Lower lobe of right lung (tissue), 2 donors: ENCODE measurements around the gene GLCE. TPM values are rescaled to one million over a fixed set of nuclear protein-coding genes. Genes with fewer than 3 reads are reported as not detected.
"Not testable (repeated sequence)": the region's sequence is repeated elsewhere in the genome, so short reads cannot be mapped to it uniquely, and the experiment has no call there.

Source experiments
- ATAC-seq, 2 donors: fragments of 200-7000 bp; cut with Tn5 transposase; one replicate each; pipeline ENCODE4 v1.9.1; 2020 to 2022; ENCODE audit warnings: mild to moderate bottlenecking in 2 of 2, moderate library complexity in 2 of 2
- DNase-seq: peaks from one replicate; pipeline ENCODE4 v3.0.0-alpha.2; 2020
- H3K27ac ChIP-seq: fragments of 200-600 bp; one replicate; pipeline ENCODE4 v1.8.0; 2022
- H3K27me3 ChIP-seq: fragments of 200-600 bp; one replicate; pipeline ENCODE4 v1.8.0; 2022; ENCODE audit warnings: low read depth
- H3K36me3 ChIP-seq: fragments of 200-600 bp; one replicate; pipeline ENCODE4 v1.8.0; 2022; ENCODE audit warnings: mild to moderate bottlenecking
- H3K4me1 ChIP-seq: fragments of 200-600 bp; one replicate; pipeline ENCODE4 v1.8.0; 2022
- H3K4me3 ChIP-seq: fragments of 200-600 bp; one replicate; pipeline ENCODE4 v1.8.0; 2022; ENCODE audit warnings: mild to moderate bottlenecking
- H3K9me3 ChIP-seq: fragments of 200-600 bp; one replicate; pipeline ENCODE4 v1.8.0; 2022
- CTCF ChIP-seq: fragments of 200-600 bp; IDR thresholded peaks from one replicate; pipeline ENCODE4 v1.8.0; 2022; ENCODE audit warnings: antibody characterized with exemption, mild to moderate bottlenecking
- intact Hi-C: fragments of 100-400 bp; cut with DNase I; formaldehyde crosslinking; loops from one replicate; pipeline ENCODE4 v1.11.0; 2022
- total RNA-seq: library from RNA; stranded (reverse); fragmentation: NEBNext Ultra II Directional; extraction: Animal tissue kit (Norgen Biotek cat#: 25700); gene quantifications from one replicate; pipeline ENCODE4 v1.2.1, GENCODE V29; 2021
- donor health status: DM: no; HTN: yes; CAD: no; lungs with severe emphysema.

GLCE gene
- total RNA-seq, 1 donor from 2014 or later = 19.0 TPM

- no peaks in the 10 kb centered on the region for H3K36me3 ChIP-seq
- no peak overlapping the region for H3K27ac ChIP-seq
- DNase-seq = no peak
- ATAC-seq = no peak
- H3K4me3 ChIP-seq = peak overlapping the region; percentile 68
- peaks cover 19% of the 10 kb centered on the region for H3K4me1 ChIP-seq
- H3K9me3 ChIP-seq = no peaks in the 10 kb centered on the region
- H3K27me3 ChIP-seq = no peaks in the 10 kb centered on the region
- intact Hi-C loops = no loop called here
- TF ChIP-seq CTCF = no peak
Measured at GRCh38 chr15:69299943-69300588, 139.6 kb downstream of the GLCE start.

DNA sequence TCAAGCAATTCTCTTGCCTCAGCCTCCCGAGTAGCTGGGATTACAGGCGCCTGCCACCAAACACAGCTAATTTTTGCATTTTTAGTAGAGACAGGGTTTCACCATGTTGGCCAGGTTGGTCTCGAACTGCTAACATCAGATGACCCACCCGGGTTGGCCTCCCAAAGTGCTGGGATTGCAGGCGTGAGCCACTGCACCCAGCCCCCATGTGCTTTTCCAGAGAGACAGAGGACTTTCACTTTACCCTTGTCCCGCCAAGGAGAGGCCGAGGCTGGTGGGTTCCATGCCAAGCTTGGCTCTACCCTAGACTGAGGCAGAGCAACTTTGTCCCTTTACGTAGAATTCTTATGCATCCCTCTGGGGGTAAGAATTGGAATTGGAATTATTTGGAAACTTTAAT, 140.7 kb downstream of the GLCE start:
- H3K27me3 ChIP-seq, H3K36me3 ChIP-seq, ATAC-seq, intact Hi-C loops, H3K27ac ChIP-seq, DNase-seq, H3K4me3 ChIP-seq, H3K9me3 ChIP-seq: not testable (repeated sequence)
- peaks cover 29% of the 10 kb centered on the region for H3K4me1 ChIP-seq

- intact Hi-C loops, H3K36me3 ChIP-seq, H3K4me3 ChIP-seq, H3K27me3 ChIP-seq, H3K27ac ChIP-seq, DNase-seq, H3K9me3 ChIP-seq, ATAC-seq: not testable (repeated sequence)
- peaks cover 29% of the 10 kb centered on the region for H3K4me1 ChIP-seq
Measured at GRCh38 chr15:69302087-69302486, 141.7 kb downstream of the GLCE start.

DNA sequence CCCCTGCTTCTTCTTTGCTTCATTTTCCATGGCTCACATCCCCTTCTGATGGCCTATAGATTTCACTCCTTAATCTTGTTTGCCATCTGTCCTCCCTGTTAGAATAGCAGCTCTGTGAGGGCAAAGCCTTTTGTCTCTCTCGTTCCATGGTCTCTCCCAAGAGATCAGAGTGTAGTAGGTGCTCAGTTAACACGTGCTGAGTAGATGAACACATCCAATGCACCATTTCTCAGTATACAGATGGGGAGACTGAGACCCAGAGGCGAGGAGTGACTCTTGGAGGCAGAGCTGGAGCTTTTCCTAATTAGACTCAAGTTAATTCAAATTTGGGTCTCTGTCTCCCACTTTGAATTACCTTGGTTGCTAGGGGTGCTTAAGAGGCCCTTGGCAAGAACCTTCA, 142.5 kb downstream of the GLCE start:
- Histone ChIP-seq H3K36me3 (no peaks in the 10 kb centered on the region), H3K9me3 (no peaks in the 10 kb centered on the region), H3K4me1 (peaks cover 33% of the 10 kb centered on the region), H3K27me3 (no peaks in the 10 kb centered on the region), H3K4me3 (no peak overlapping the region), H3K27ac (no peak overlapping the region)
- intact Hi-C loops = no loop called here
- no peak for TF ChIP-seq CTCF
- DNase-seq (no peak), ATAC-seq (no peak)

- H3K36me3 ChIP-seq = no peaks in the 10 kb centered on the region
- no peaks in the 10 kb centered on the region for H3K27me3 ChIP-seq
- no peak for ATAC-seq
- peaks cover 35% of the 10 kb centered on the region for H3K4me1 ChIP-seq
- H3K4me3 ChIP-seq = no peak overlapping the region
- peak overlapping the region; percentile 24 for H3K27ac ChIP-seq
- DNase-seq = no peak
- TF ChIP-seq CTCF = peak; percentile 23
- intact Hi-C loops = no loop called here
- no peaks in the 10 kb centered on the region for H3K9me3 ChIP-seq
Measured at GRCh38 chr15:69303337-69304181, 143.1 kb downstream of the GLCE start.

DNA sequence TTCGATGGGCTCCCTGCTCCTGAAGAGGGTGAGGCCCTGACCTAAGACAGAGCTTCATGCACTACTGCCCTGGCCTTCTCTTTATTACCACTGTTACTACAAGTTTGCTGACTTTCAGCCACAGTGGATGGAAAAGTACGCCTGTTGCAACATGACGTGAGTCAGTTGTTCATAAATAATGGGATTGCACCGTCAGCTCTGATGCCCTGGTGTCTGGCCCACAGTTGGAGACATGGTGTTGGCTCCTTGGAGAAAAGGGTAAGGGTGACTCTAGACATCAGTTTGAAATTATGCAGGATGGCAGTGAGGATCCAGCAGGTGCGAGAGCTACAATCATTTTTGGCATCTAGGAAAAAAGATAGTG, 143.7 kb downstream of the GLCE start:
- H3K36me3 ChIP-seq = no peaks in the 10 kb centered on the region
- H3K4me1 ChIP-seq = peaks cover 34% of the 10 kb centered on the region
- TF ChIP-seq CTCF = no peak
- no peaks in the 10 kb centered on the region for H3K9me3 ChIP-seq
- no peak for DNase-seq
- no peak overlapping the region for H3K4me3 ChIP-seq
- intact Hi-C loops = no loop called here
- peak in 1 of 2 donors; percentile 27 for ATAC-seq
- peak overlapping the region; percentile 24 for H3K27ac ChIP-seq
- H3K27me3 ChIP-seq = no peaks in the 10 kb centered on the region
